ENCODE results near the gene COL25A1. TPM values are rescaled to one million over a fixed set of nuclear protein-coding genes. Genes with fewer than 3 reads are reported as not detected.

COL25A1 gene
- total RNA-seq, 1 donor from 2014 or later = 0.37 TPM

- intact Hi-C loops (cut with micrococcal nuclease) = no loop called here
- DNase-seq = no peak
- no peak for ATAC-seq
Measured at GRCh38 chr4:108916638-108917037, 385.8 kb downstream of the COL25A1 start.

- ATAC-seq (no peak), DNase-seq (no peak)
- intact Hi-C loops (cut with micrococcal nuclease) = no loop called here
Measured at GRCh38 chr4:108906866-108907367, 395.5 kb downstream of the COL25A1 start.

DNA sequence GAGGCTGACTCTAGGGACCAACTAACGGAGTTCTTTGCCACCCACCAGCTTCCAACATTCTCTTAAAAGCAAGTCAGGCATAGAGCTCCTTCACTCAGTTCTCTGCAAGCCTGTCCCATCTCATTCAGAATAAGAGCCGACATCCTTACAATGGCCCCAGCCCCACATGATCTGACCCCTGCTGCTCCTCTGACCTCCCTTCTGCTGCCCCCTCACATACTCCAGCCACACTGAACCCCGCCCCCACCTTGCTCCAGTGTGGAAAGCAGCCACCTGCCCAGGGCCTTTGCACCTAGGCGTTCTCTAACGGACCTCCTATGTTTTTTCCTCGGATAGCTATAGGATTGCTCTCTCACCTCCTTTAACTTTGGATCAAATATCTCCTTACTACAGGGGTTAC, 396.5 kb downstream of the COL25A1 start:
- DNase-seq (no peak), ATAC-seq (no peak)

GRCh38 chr4:108903464-108904221, 398.8 kb downstream of the COL25A1 start:
- DNase-seq = no peak
- intact Hi-C loops (cut with micrococcal nuclease) = no loop called here
- ATAC-seq = no peak

More for the DNA sequence above, 396.5 kb downstream of the COL25A1 start:
- intact Hi-C loops (cut with micrococcal nuclease) = no loop called here

DNA sequence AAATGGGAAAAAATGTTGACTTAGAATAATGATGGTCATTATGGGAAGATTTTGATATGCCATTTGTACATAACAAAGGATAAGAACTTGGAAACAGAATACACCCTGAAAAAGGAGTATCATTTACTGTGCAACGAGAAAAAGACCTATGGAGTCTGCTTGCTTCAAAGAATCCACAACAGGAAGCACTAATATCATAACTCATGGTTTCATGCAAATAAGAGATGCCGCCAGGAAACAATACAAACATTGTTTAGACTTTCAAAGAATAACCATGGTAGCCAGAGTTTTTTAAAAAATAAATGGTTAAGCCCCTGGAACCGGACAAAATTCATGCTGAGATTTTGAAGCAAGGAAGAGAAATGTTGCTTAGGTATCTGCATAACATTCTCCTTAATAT, 399.7 kb downstream of the COL25A1 start:
- DNase-seq = no peak
- ATAC-seq = no peak
- intact Hi-C loops (cut with micrococcal nuclease) = no loop called here

- no peak for DNase-seq
- no peak for ATAC-seq
- intact Hi-C loops (cut with micrococcal nuclease) = no loop called here
Measured at GRCh38 chr4:108901291-108901690, 401.2 kb downstream of the COL25A1 start.

DNA sequence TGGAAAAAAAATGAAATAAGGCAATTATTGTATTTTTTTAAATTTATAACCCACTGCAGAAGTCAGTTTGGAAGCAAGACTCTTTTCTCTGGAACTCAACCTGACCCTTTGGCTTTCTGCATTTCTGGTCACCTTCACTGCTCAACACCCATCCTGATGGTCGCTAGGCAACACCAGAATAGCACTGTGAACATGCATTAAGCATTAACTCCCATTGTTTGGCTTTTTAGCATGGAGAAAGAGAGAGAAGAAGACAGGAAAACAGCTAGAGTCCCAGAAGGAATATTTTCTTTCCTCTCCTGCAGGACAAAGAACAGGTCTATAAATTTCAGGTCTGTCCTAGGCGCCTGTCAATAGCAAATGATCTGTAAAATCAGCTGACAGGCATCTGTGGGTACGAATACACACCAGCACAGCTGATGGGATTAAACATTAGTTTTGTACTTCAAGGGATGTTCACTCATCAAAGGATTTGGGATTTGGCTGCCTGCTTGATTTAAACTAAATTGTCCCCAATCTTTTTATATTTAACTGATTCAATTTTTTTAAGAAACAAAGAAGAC, 402.4 kb downstream of the COL25A1 start:
- DNase-seq = no peak
- no peak for ATAC-seq
- intact Hi-C loops (cut with micrococcal nuclease) = no loop called here

DNA sequence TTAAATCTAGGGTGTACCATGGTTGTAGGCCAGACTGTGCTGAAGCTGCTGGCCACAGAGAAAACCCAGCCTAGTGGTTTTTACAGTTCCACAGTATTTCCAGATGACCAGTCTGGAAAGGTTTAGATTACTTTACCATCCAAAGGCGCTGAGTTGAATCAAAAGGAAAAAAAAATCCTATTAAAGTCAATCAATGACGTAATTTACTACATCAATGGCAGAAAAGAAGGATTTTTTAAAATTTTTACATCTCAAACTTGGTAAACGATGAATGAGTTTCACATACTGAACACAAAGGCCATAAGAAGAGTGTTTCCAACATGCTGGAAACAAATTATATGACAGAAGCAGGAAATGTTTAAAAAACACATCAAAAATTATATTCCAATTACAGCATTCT, 409.0 kb downstream of the COL25A1 start:
- no peak for DNase-seq
- no peak for ATAC-seq
- intact Hi-C loops (cut with micrococcal nuclease) = no loop called here

GRCh38 chr4:108891896-108892590, 410.4 kb downstream of the COL25A1 start:
- intact Hi-C loops (cut with micrococcal nuclease) = no loop called here
- ATAC-seq (no peak), DNase-seq (no peak)

GRCh38 chr4:108890484-108890881, 412.0 kb downstream of the COL25A1 start:
- no peak for ATAC-seq
- intact Hi-C loops (cut with micrococcal nuclease) = no loop called here

GRCh38 chr4:108889696-108890483, 412.6 kb downstream of the COL25A1 start:
- DNase-seq (no peak), ATAC-seq (no peak)
- intact Hi-C loops (cut with micrococcal nuclease) = no loop called here

More at GRCh38 chr4:108890484-108890881, 412.0 kb downstream of the COL25A1 start:
- no peak for DNase-seq

- intact Hi-C loops (cut with micrococcal nuclease) = no loop called here
Measured at GRCh38 chr4:108888769-108889168, 413.7 kb downstream of the COL25A1 start.

GRCh38 chr4:108887034-108887433, 415.4 kb downstream of the COL25A1 start:
- ATAC-seq (no peak), DNase-seq (no peak)
- intact Hi-C loops (cut with micrococcal nuclease) = no loop called here

More at GRCh38 chr4:108888769-108889168, 413.7 kb downstream of the COL25A1 start:
- ATAC-seq = no peak
- DNase-seq = no peak

- intact Hi-C loops (cut with micrococcal nuclease) = no loop called here
- ATAC-seq (no peak), DNase-seq (no peak)
Measured at GRCh38 chr4:108885211-108885610, 417.2 kb downstream of the COL25A1 start.

DNA sequence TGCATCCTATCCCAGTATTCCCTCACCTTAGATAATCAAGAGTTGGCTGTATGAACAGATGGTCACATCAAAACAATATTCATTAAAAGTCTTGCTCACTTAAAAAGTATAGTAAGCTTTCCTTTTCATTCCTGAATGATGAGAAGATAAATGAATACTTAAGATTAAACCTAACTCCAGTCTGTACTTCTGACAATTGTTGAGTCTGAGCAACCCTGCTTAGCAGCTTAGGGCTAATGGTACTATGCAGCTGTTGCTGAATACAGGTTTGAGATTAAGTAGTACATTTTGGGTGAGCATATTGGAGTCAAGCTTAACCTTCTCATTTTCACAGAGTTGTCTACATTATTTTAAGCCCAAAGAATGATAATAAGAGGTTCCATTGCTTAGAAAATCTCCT, 417.9 kb downstream of the COL25A1 start:
- no peak for DNase-seq
- no peak for ATAC-seq
- intact Hi-C loops (cut with micrococcal nuclease) = no loop called here

GRCh38 chr4:108881986-108882385, 420.5 kb downstream of the COL25A1 start:
- intact Hi-C loops (cut with micrococcal nuclease) = no loop called here
- DNase-seq (no peak), ATAC-seq (no peak)

DNA sequence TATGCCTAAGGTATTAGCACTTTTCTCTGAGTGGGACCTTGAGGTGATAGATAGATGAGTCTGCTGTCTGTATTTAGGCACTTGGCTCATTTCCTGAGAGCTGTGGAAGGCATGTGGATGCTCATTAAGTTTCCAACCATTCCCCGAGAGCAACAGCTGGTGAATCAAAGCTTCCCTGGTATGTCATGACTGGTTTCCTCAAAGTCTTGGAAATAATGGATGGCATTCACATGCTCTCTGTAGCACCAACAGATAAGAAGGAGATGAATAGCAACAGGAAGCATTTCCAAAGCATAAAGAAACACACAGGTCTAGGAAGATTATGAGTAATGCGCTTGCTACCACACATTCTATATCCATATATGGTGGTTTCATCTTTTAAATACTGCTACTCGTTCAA, 421.3 kb downstream of the COL25A1 start:
- ATAC-seq (no peak), DNase-seq (no peak)
- intact Hi-C loops (cut with micrococcal nuclease) = no loop called here

DNA sequence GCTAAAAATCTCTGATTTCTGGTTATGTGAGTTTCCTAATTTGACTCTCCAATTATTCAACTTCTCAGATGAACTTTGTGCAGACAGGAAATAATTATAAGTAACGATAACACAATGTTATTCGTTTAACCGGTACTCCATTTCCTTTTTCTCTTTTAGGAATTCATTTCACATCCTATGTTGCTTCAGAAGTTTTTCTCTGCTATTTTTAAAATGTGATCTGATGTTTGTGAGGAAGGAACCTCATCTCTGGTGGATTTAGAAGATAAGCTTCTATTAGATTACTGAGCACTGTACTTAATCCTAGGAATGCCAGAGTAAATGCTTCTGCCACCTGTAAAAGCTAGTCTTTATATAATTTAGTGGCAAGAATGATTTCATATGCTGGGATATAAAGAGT, 423.7 kb downstream of the COL25A1 start:
- intact Hi-C loops (cut with micrococcal nuclease) = no loop called here
- DNase-seq (no peak), ATAC-seq (no peak)

- intact Hi-C loops (cut with micrococcal nuclease) = no loop called here
- DNase-seq = no peak
- ATAC-seq = no peak
Measured at GRCh38 chr4:108877821-108878220, 424.6 kb downstream of the COL25A1 start.

GRCh38 chr4:108874806-108875205, 427.7 kb downstream of the COL25A1 start:
- intact Hi-C loops (cut with micrococcal nuclease) = no loop called here

More at GRCh38 chr4:108874806-108875205, 427.7 kb downstream of the COL25A1 start:
- ATAC-seq (no peak), DNase-seq (no peak)
